Osteoblast (primary cell): ENCODE results near the gene TRIM37. TPM values are rescaled to one million over a fixed set of nuclear protein-coding genes. Genes with fewer than 3 reads are reported as not detected.

Experiments
- DNase-seq: peaks from one replicate; pipeline ENCODE4 v3.0.0; 2011; ENCODE audit warnings: low spot score, mixed read lengths; ENCODE audit not compliant: insufficient read length; ENCODE audit errors: missing footprints
- H2AFZ ChIP-seq: 2 replicates; pipeline ENCODE4 v1.6.0; 2011; ENCODE audit warnings: mild to moderate bottlenecking, low read length
- H3K27ac ChIP-seq: 2 replicates; pipeline ENCODE4 v1.5.1; 2011; ENCODE audit warnings: mild to moderate bottlenecking, low read depth, low read length, moderate library complexity
- H3K27me3 ChIP-seq: 2 replicates; pipeline ENCODE4 v1.6.0; 2012; ENCODE audit warnings: mild to moderate bottlenecking, control low read depth, inconsistent platforms, low read length, moderate library complexity; ENCODE audit not compliant: insufficient read depth
- H3K36me3 ChIP-seq: 2 replicates; pipeline ENCODE4 v1.5.1; 2011; ENCODE audit warnings: mild to moderate bottlenecking, low read length, control low read depth, moderate library complexity; ENCODE audit not compliant: insufficient read depth
- H3K4me1 ChIP-seq: 2 replicates; pipeline ENCODE4 v1.5.1; 2011; ENCODE audit warnings: mild to moderate bottlenecking, low read length, control low read depth, moderate library complexity; ENCODE audit not compliant: insufficient read depth
- H3K4me2 ChIP-seq: 2 replicates; pipeline ENCODE4 v1.6.0; 2011; ENCODE audit warnings: mild to moderate bottlenecking, low read length; ENCODE audit not compliant: insufficient read depth
- H3K4me3 ChIP-seq: fragments of 200-600 bp; sonication (generic); 3 replicates; pipeline ENCODE4 v1.5.1; 2012; ENCODE audit warnings: mild to moderate bottlenecking, low read length, inconsistent platforms; ENCODE audit not compliant: insufficient read depth
- H3K79me2 ChIP-seq: 2 replicates; pipeline ENCODE4 v1.6.0; 2012; ENCODE audit warnings: mild to moderate bottlenecking, low read length, control low read depth, inconsistent platforms; ENCODE audit not compliant: insufficient read depth
- H3K9me3 ChIP-seq: 2 replicates; pipeline ENCODE4 v1.5.1; 2011; ENCODE audit warnings: low read depth, low read length, control low read depth
- H4K20me1 ChIP-seq: 2 replicates; pipeline ENCODE4 v1.6.0; 2012; ENCODE audit warnings: mild to moderate bottlenecking, low read length, control low read depth; ENCODE audit not compliant: insufficient read depth
- CTCF ChIP-seq: IDR thresholded peaks from 2 replicates; pipeline ENCODE4 v1.5.1; 2011; ENCODE audit warnings: mild to moderate bottlenecking, low read depth, low read length, moderate library complexity; ENCODE audit errors: extremely low read depth
- total RNA-seq: library from RNA; depleted of rRNA; stranded (reverse); fragments of >200 nt; gene quantifications from 2 replicates; pipeline ENCODE4 v1.2.3, GENCODE V29; 2012

The TRIM37 gene
- total RNA-seq, 1 donor = 40.5 TPM

GRCh38 chr17:59074494-59074893 lies 32.2 kb downstream of the TRIM37 start:
- H3K4me1 ChIP-seq = peaks cover 4% of the 10 kb centered on the region
- no peaks in the 10 kb centered on the region for H3K9me3 ChIP-seq
- H3K79me2 ChIP-seq = no peaks in the 10 kb centered on the region
- H3K27ac ChIP-seq = peak overlapping the region; percentile 86
- DNase-seq = peak; percentile 53
- H3K27me3 ChIP-seq = no peaks in the 10 kb centered on the region
- TF ChIP-seq CTCF = no peak
- H3K36me3 ChIP-seq = peaks cover 35% of the 10 kb centered on the region
- no peak overlapping the region for H2AFZ ChIP-seq
- H3K4me2 ChIP-seq = no peak overlapping the region
- H3K4me3 ChIP-seq = no peak overlapping the region
- no peaks in the 10 kb centered on the region for H4K20me1 ChIP-seq

- DNase-seq = no peak
Observed at GRCh38 chr17:59073972-59074371, 32.7 kb downstream of the TRIM37 start.

GRCh38 chr17:59069856-59070255 lies 36.8 kb downstream of the TRIM37 start:
- H3K36me3 ChIP-seq = peaks cover 26% of the 10 kb centered on the region
- no peak overlapping the region for H3K4me2 ChIP-seq
- no peak overlapping the region for H2AFZ ChIP-seq
- H3K27ac ChIP-seq = no peak overlapping the region
- peaks cover 4% of the 10 kb centered on the region for H3K4me1 ChIP-seq
- no peak overlapping the region for H3K4me3 ChIP-seq
- H3K9me3 ChIP-seq = no peaks in the 10 kb centered on the region
- H3K27me3 ChIP-seq = no peaks in the 10 kb centered on the region
- TF ChIP-seq CTCF = no peak
- DNase-seq = peak; percentile 27
- H4K20me1 ChIP-seq = no peaks in the 10 kb centered on the region
- no peaks in the 10 kb centered on the region for H3K79me2 ChIP-seq

More at GRCh38 chr17:59073972-59074371, 32.7 kb downstream of the TRIM37 start:
- H3K4me2 ChIP-seq = no peak overlapping the region
- H3K79me2 ChIP-seq = no peaks in the 10 kb centered on the region
- no peaks in the 10 kb centered on the region for H3K9me3 ChIP-seq
- no peaks in the 10 kb centered on the region for H3K27me3 ChIP-seq
- peaks cover 32% of the 10 kb centered on the region for H3K36me3 ChIP-seq
- no peak for TF ChIP-seq CTCF
- peak overlapping the region; percentile 86 for H3K27ac ChIP-seq
- H3K4me3 ChIP-seq = no peak overlapping the region
- peaks cover 4% of the 10 kb centered on the region for H3K4me1 ChIP-seq
- no peak overlapping the region for H2AFZ ChIP-seq
- no peaks in the 10 kb centered on the region for H4K20me1 ChIP-seq

- Histone ChIP-seq H4K20me1 (no peaks in the 10 kb centered on the region), H3K36me3 (peaks cover 22% of the 10 kb centered on the region), H3K4me1 (no peaks in the 10 kb centered on the region)
Observed at GRCh38 chr17:59067756-59068155, 38.9 kb downstream of the TRIM37 start.

More at GRCh38 chr17:59067756-59068155, 38.9 kb downstream of the TRIM37 start:
- Histone ChIP-seq H2AFZ (no peak overlapping the region), H3K9me3 (no peaks in the 10 kb centered on the region), H3K4me3 (no peak overlapping the region), H3K4me2 (no peak overlapping the region), H3K27me3 (no peaks in the 10 kb centered on the region), H3K79me2 (no peaks in the 10 kb centered on the region), H3K27ac (no peak overlapping the region)
- DNase-seq = no peak
- TF ChIP-seq CTCF = no peak
